ENCODE data around the gene IL17RB.

GRCh38 chr3:53811143-53811927 lies 35.0 kb upstream of the IL17RB start:
- TF ChIP-seq SPI1 (IDR thresholded peaks at IDR 0.05; ENCODE audit: low read depth, low read length) (no peak), POLR2A (IDR thresholded peaks at IDR 0.05; ENCODE audit: low read depth, low read length) (no peak)
